Activated effector memory CD4-positive, alpha-beta T cell treated with anti-CD3 and anti-CD28 coated beads, Interleukin-2, amount 50 U/mL, for 16 hours (primary cell): ENCODE data around the gene PDZD2.
A peak's percentile ranks its signal among the peaks of the same experiment; 100 is the strongest.
"Not testable (repeated sequence)": the region's sequence is repeated elsewhere in the genome, so short reads cannot be mapped to it uniquely, and the experiment has no call there.

Source experiments
- DNase-seq: peaks from one replicate; pipeline ENCODE4 v3.0.0-alpha.2; 2020

PDZD2 gene

GRCh38 chr5:31776294-31776693 lies 137.4 kb downstream of the PDZD2 start:
- not testable (repeated sequence) for DNase-seq

- DNase-seq = peak; percentile 50
Measured at GRCh38 chr5:31776976-31777651, 138.2 kb downstream of the PDZD2 start.

- DNase-seq = no peak
Measured at GRCh38 chr5:31781772-31782171, 142.8 kb downstream of the PDZD2 start.

- DNase-seq = no peak
Measured at GRCh38 chr5:31783086-31783645, 144.2 kb downstream of the PDZD2 start.

- DNase-seq = no peak
Measured at GRCh38 chr5:31783731-31784130, 144.8 kb downstream of the PDZD2 start.

- DNase-seq = no peak
Measured at GRCh38 chr5:31786090-31786631, 147.2 kb downstream of the PDZD2 start.

GRCh38 chr5:31794009-31794408 lies 155.1 kb downstream of the PDZD2 start:
- DNase-seq = no peak

GRCh38 chr5:31798168-31798567 lies 159.2 kb downstream of the PDZD2 start:
- no peak for DNase-seq

- no peak for DNase-seq
Measured at GRCh38 chr5:31800351-31800750, 161.4 kb downstream of the PDZD2 start.

GRCh38 chr5:31805785-31806400 lies 167.0 kb downstream of the PDZD2 start:
- DNase-seq = no peak

- DNase-seq = no peak
Measured at GRCh38 chr5:31806561-31806960, 167.6 kb downstream of the PDZD2 start.

- no peak for DNase-seq
Measured at GRCh38 chr5:31807789-31808540, 169.0 kb downstream of the PDZD2 start.

- DNase-seq = no peak
Measured at GRCh38 chr5:31809050-31809870, 170.3 kb downstream of the PDZD2 start.

- DNase-seq = no peak
Measured at GRCh38 chr5:31811210-31811609, 172.3 kb downstream of the PDZD2 start.

- no peak for DNase-seq
Measured at GRCh38 chr5:31815376-31815775, 176.4 kb downstream of the PDZD2 start.

- no peak for DNase-seq
Measured at GRCh38 chr5:31819926-31820516, 181.1 kb downstream of the PDZD2 start.

GRCh38 chr5:31823472-31823871 lies 184.5 kb downstream of the PDZD2 start:
- DNase-seq = no peak

GRCh38 chr5:31824869-31825517 lies 186.1 kb downstream of the PDZD2 start:
- DNase-seq = no peak

GRCh38 chr5:31825518-31826068 lies 186.7 kb downstream of the PDZD2 start:
- DNase-seq = no peak

- DNase-seq = no peak
Measured at GRCh38 chr5:31827867-31828266, 188.9 kb downstream of the PDZD2 start.

- DNase-seq = no peak
Measured at GRCh38 chr5:31832966-31833365, 194.0 kb downstream of the PDZD2 start.
